ENCODE data around the gene MKLN1.

MKLN1 gene

GRCh38 chr7:131289051-131289450 lies 38.6 kb upstream of the MKLN1 start:
- no peak overlapping the region for H3K4me3 ChIP-seq
- DNase-seq (ENCODE audit: low spot score) = no peak
- no peak for TF ChIP-seq CTCF (IDR thresholded peaks at IDR 0.05)
- H3K27ac ChIP-seq = no peak overlapping the region

GRCh38 chr7:131292141-131292905 lies 35.4 kb upstream of the MKLN1 start:
- no peak for DNase-seq (ENCODE audit: low spot score)
- TF ChIP-seq CTCF (IDR thresholded peaks at IDR 0.05) = no peak

GRCh38 chr7:131293018-131293417 lies 34.7 kb upstream of the MKLN1 start:
- DNase-seq (ENCODE audit: low spot score) = no peak
- no peak overlapping the region for H3K4me3 ChIP-seq
- TF ChIP-seq CTCF (IDR thresholded peaks at IDR 0.05) = no peak
- peak overlapping the region in 1 of 2 donors; percentile 30 for H3K27ac ChIP-seq

More at GRCh38 chr7:131292141-131292905, 35.4 kb upstream of the MKLN1 start:
- H3K27ac ChIP-seq = peak overlapping the region in 1 of 2 donors; percentile 30
- H3K4me3 ChIP-seq = no peak overlapping the region

- Histone ChIP-seq H3K27ac (no peak overlapping the region), H3K4me3 (no peak overlapping the region)
- no peak for DNase-seq (ENCODE audit: low spot score)
- TF ChIP-seq CTCF (IDR thresholded peaks at IDR 0.05) = no peak
These were observed 33.1 kb upstream of the MKLN1 start for GRCh38 chr7:131294553-131294952.

- no peak for TF ChIP-seq CTCF (IDR thresholded peaks at IDR 0.05)
- Histone ChIP-seq H3K27ac (no peak overlapping the region), H3K4me3 (no peak overlapping the region)
- DNase-seq (ENCODE audit: low spot score) = no peak
These were observed 29.1 kb upstream of the MKLN1 start for GRCh38 chr7:131298608-131298992.

GRCh38 chr7:131299074-131299473 lies 28.6 kb upstream of the MKLN1 start:
- H3K4me3 ChIP-seq = no peak overlapping the region
- no peak for DNase-seq (ENCODE audit: low spot score)
- no peak overlapping the region for H3K27ac ChIP-seq
- TF ChIP-seq CTCF (IDR thresholded peaks at IDR 0.05) = no peak

- Histone ChIP-seq H3K27ac (no peak overlapping the region), H3K4me3 (no peak overlapping the region)
- no peak for TF ChIP-seq CTCF (IDR thresholded peaks at IDR 0.05)
- DNase-seq (ENCODE audit: low spot score) = no peak
These were observed 27.6 kb upstream of the MKLN1 start for GRCh38 chr7:131300078-131300477.
